ENCODE results near the gene PROX1.

The PROX1 gene

GRCh38 chr1:214002472-214002871 is 14.7 kb downstream of the PROX1 start:
- no peak for DNase-seq

GRCh38 chr1:214003233-214003632 is 15.5 kb downstream of the PROX1 start:
- no peak for DNase-seq

- no peak for DNase-seq
Measured at GRCh38 chr1:214004014-214004413, 16.2 kb downstream of the PROX1 start.

GRCh38 chr1:214004795-214005194 is 17.0 kb downstream of the PROX1 start:
- DNase-seq: no peak

- no peak for DNase-seq
Measured at GRCh38 chr1:214005708-214006107, 17.9 kb downstream of the PROX1 start.

- no peak for DNase-seq
Measured at GRCh38 chr1:214006845-214007244, 19.1 kb downstream of the PROX1 start.

GRCh38 chr1:214008347-214008746 is 20.6 kb downstream of the PROX1 start:
- no peak for DNase-seq

GRCh38 chr1:214008791-214009422 is 21.1 kb downstream of the PROX1 start:
- DNase-seq: no peak

- no peak for DNase-seq
Measured at GRCh38 chr1:214009423-214010196, 21.8 kb downstream of the PROX1 start.

- no peak for DNase-seq
Measured at GRCh38 chr1:214010197-214010573, 22.4 kb downstream of the PROX1 start.

- no peak for DNase-seq
Measured at GRCh38 chr1:214010717-214011116, 22.9 kb downstream of the PROX1 start.

GRCh38 chr1:214012418-214012817 is 24.6 kb downstream of the PROX1 start:
- DNase-seq: no peak

- DNase-seq: no peak
Measured at GRCh38 chr1:214013614-214014377, 26.0 kb downstream of the PROX1 start.

- DNase-seq: no peak
Measured at GRCh38 chr1:214014730-214015129, 27.0 kb downstream of the PROX1 start.

GRCh38 chr1:214017191-214017982 is 29.6 kb downstream of the PROX1 start:
- DNase-seq: no peak

- DNase-seq: no peak
Measured at GRCh38 chr1:214018386-214019268, 30.9 kb downstream of the PROX1 start.

- DNase-seq: no peak
Measured at GRCh38 chr1:214019499-214019898, 31.7 kb downstream of the PROX1 start.

- no peak for DNase-seq
Measured at GRCh38 chr1:214021321-214021720, 33.5 kb downstream of the PROX1 start.

GRCh38 chr1:214022229-214022791 is 34.5 kb downstream of the PROX1 start:
- no peak for DNase-seq

- DNase-seq: no peak
Measured at GRCh38 chr1:214022810-214023425, 35.1 kb downstream of the PROX1 start.

- no peak for DNase-seq
Measured at GRCh38 chr1:214026985-214027384, 39.2 kb downstream of the PROX1 start.

Data from cortex of kidney (tissue), 1 donor.